ENCODE measurements around the gene TBC1D1.

The TBC1D1 gene

GRCh38 chr4:37872310-37872988, 18.4 kb upstream of the TBC1D1 start:
- no peak for DNase-seq (ENCODE audit: low read depth)
- TF ChIP-seq CTCF (IDR thresholded peaks at IDR 0.05; ENCODE audit: insufficient read depth, low read depth, low read length, missing control alignments) = no peak
- H3K4me3 ChIP-seq (ENCODE audit: low read length) = no peak overlapping the region

GRCh38 chr4:37873386-37873785, 17.5 kb upstream of the TBC1D1 start:
- TF ChIP-seq CTCF (IDR thresholded peaks at IDR 0.05; ENCODE audit: insufficient read depth, low read depth, low read length, missing control alignments) = no peak
- H3K4me3 ChIP-seq (ENCODE audit: low read length) = no peak overlapping the region
- peak; percentile 79 for DNase-seq (ENCODE audit: low read depth)

GRCh38 chr4:37876156-37876555, 14.7 kb upstream of the TBC1D1 start:
- no peak for TF ChIP-seq CTCF (IDR thresholded peaks at IDR 0.05; ENCODE audit: insufficient read depth, low read depth, low read length, missing control alignments)
- no peak for DNase-seq (ENCODE audit: low read depth)
- no peak overlapping the region for H3K4me3 ChIP-seq (ENCODE audit: low read length)

- no peak overlapping the region for H3K4me3 ChIP-seq (ENCODE audit: low read length)
- DNase-seq (ENCODE audit: low read depth) = no peak
- TF ChIP-seq CTCF (IDR thresholded peaks at IDR 0.05; ENCODE audit: insufficient read depth, low read depth, low read length, missing control alignments) = no peak
Observed at GRCh38 chr4:37879365-37879764, 11.5 kb upstream of the TBC1D1 start.

- TF ChIP-seq CTCF (IDR thresholded peaks at IDR 0.05; ENCODE audit: insufficient read depth, low read depth, low read length, missing control alignments) = no peak
- DNase-seq (ENCODE audit: low read depth) = no peak
- no peak overlapping the region for H3K4me3 ChIP-seq (ENCODE audit: low read length)
Observed at GRCh38 chr4:37881811-37882210, 9.1 kb upstream of the TBC1D1 start.

GRCh38 chr4:37882665-37883296, 8.1 kb upstream of the TBC1D1 start:
- no peak for DNase-seq (ENCODE audit: low read depth)
- no peak overlapping the region for H3K4me3 ChIP-seq (ENCODE audit: low read length)
- no peak for TF ChIP-seq CTCF (IDR thresholded peaks at IDR 0.05; ENCODE audit: insufficient read depth, low read depth, low read length, missing control alignments)
